ENCODE measurements around the gene FAM120B. TPM values are rescaled to one million over a fixed set of nuclear protein-coding genes. Genes with fewer than 3 reads are reported as not detected.
A peak's percentile ranks its signal among the peaks of the same experiment; 100 is the strongest.

The FAM120B gene
- total and polyA plus RNA-seq, 2 experiments from 2014 or later, result 7.2 to 16.7 TPM

DNA sequence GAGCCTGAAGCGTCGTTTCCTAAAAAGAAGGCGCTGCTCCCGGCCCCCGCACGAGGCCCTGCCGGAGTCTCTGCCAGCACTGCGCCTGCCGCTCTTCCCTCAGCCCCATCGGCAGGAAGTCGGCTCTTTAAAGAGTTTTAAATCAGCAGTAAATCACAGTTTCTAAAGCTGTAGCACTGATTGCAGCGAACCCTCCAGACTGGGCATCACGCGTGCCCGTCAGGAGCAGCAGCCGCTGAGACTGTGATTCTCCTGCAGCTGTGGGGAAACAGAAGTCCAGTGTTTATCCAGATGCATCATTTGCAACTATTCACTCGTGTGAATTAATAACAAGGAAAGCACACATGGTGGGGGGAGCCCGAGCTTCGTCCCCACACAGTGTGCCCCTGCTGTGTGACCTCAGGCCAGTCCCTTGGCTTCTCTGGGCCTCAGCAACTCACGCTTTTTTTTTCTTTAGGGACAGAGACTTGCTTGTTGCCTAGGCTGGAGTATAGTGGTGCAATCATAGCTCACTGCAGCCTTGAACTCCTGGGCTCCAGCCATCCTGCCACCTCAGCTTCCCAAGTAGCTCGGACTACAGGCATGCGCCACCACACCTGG is 44.0 kb upstream of the FAM120B start (continued):
- TF ChIP-seq, protein P1, sequence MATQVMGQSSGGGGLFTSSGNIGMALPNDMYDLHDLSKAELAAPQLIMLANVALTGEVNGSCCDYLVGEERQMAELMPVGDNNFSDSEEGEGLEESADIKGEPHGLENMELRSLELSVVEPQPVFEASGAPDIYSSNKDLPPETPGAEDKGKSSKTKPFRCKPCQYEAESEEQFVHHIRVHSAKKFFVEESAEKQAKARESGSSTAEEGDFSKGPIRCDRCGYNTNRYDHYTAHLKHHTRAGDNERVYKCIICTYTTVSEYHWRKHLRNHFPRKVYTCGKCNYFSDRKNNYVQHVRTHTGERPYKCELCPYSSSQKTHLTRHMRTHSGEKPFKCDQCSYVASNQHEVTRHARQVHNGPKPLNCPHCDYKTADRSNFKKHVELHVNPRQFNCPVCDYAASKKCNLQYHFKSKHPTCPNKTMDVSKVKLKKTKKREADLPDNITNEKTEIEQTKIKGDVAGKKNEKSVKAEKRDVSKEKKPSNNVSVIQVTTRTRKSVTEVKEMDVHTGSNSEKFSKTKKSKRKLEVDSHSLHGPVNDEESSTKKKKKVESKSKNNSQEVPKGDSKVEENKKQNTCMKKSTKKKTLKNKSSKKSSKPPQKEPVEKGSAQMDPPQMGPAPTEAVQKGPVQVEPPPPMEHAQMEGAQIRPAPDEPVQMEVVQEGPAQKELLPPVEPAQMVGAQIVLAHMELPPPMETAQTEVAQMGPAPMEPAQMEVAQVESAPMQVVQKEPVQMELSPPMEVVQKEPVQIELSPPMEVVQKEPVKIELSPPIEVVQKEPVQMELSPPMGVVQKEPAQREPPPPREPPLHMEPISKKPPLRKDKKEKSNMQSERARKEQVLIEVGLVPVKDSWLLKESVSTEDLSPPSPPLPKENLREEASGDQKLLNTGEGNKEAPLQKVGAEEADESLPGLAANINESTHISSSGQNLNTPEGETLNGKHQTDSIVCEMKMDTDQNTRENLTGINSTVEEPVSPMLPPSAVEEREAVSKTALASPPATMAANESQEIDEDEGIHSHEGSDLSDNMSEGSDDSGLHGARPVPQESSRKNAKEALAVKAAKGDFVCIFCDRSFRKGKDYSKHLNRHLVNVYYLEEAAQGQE (IDR thresholded peaks at IDR 0.05; ENCODE audit: unreplicated experiment), result no peak
- TF ChIP-seq, protein P2, sequence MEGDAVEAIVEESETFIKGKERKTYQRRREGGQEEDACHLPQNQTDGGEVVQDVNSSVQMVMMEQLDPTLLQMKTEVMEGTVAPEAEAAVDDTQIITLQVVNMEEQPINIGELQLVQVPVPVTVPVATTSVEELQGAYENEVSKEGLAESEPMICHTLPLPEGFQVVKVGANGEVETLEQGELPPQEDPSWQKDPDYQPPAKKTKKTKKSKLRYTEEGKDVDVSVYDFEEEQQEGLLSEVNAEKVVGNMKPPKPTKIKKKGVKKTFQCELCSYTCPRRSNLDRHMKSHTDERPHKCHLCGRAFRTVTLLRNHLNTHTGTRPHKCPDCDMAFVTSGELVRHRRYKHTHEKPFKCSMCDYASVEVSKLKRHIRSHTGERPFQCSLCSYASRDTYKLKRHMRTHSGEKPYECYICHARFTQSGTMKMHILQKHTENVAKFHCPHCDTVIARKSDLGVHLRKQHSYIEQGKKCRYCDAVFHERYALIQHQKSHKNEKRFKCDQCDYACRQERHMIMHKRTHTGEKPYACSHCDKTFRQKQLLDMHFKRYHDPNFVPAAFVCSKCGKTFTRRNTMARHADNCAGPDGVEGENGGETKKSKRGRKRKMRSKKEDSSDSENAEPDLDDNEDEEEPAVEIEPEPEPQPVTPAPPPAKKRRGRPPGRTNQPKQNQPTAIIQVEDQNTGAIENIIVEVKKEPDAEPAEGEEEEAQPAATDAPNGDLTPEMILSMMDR (conservative IDR thresholded peaks at IDR 0.05; ENCODE audit: low read depth in 2 of 2), result no peak
- TF ChIP-seq ZNF331 (CRISPR knock-in tag; IDR thresholded peaks at IDR 0.05; ENCODE audit: low read depth) (no peak), EZH2phosphoT487 (IDR thresholded peaks at IDR 0.05; ENCODE audit: unreplicated experiment) (no peak), POLR2AphosphoS5 (IDR thresholded peaks at IDR 0.05; ENCODE audit: low read depth) (no peak), NANOG (IDR thresholded peaks at IDR 0.05; ENCODE audit: borderline replicate concordance) (no peak), STAT1 (IDR thresholded peaks at IDR 0.05; ENCODE audit: unreplicated experiment) (no peak), JUNB (IDR thresholded peaks at IDR 0.05; ENCODE audit: unreplicated experiment) (no peak), ZNF114 (CRISPR knock-in tag; IDR thresholded peaks at IDR 0.05) (no peak)
- TF ChIP-seq, protein P3, sequence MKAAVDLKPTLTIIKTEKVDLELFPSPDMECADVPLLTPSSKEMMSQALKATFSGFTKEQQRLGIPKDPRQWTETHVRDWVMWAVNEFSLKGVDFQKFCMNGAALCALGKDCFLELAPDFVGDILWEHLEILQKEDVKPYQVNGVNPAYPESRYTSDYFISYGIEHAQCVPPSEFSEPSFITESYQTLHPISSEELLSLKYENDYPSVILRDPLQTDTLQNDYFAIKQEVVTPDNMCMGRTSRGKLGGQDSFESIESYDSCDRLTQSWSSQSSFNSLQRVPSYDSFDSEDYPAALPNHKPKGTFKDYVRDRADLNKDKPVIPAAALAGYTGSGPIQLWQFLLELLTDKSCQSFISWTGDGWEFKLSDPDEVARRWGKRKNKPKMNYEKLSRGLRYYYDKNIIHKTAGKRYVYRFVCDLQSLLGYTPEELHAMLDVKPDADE (IDR thresholded peaks at IDR 0.05), result no peak

DNA sequence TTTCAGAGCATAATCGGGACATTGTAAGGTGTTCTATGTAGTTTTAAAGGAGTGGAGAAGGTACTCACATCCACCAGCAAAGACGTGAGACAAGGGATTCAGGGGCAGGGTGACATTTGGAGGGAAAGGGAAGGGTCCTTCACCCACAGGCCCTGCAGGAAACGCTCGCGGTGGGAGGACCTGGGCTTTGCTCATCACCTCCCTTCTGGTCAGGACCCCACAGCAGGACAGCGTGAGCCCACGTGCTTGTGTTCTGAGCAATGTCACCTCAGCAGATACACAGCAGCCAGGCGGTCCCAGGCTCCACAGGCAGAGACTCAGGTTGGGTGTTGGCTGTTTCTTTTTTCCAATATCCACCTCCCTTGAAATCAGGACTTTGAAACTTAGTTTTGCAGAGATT is 43.1 kb upstream of the FAM120B start:
- DNase-seq (ENCODE audit: low spot score) (no peak), ATAC-seq (no peak)
- H3K4me1 ChIP-seq (ENCODE audit: insufficient read depth), result no peaks in the 10 kb centered on the region
- no peak overlapping the region for H3K27ac ChIP-seq (ENCODE audit: low read depth)
- H3K9me2 ChIP-seq (ENCODE audit: insufficient read depth), result no peaks in the 10 kb centered on the region
- H3K27ac Mint-ChIP-seq, result no peak overlapping the region
- H3K27me3 ChIP-seq (ENCODE audit: insufficient read depth), result no peaks in the 10 kb centered on the region
- no peak overlapping the region for H3K4me3 ChIP-seq
- peaks cover 17% of the 10 kb centered on the region for H3K4me1 Mint-ChIP-seq
- no peaks in the 10 kb centered on the region; the same call in 2 of the 3 replicates for H3K36me3 Mint-ChIP-seq (ENCODE audit: low read depth)
- H3K9me3 Mint-ChIP-seq, result no peaks in the 10 kb centered on the region; the same call in 2 of the 3 replicates
- no peaks in the 10 kb centered on the region for H3K79me2 ChIP-seq (replicated peaks; ENCODE audit: insufficient read depth)
- H3K4me3 Mint-ChIP-seq, result no peak overlapping the region
- peaks cover 12% of the 10 kb centered on the region for H3K27me3 Mint-ChIP-seq (ENCODE audit: insufficient read depth, low read depth, poor library complexity)
- 0 out of 2 replicates have a peak overlapping the region, but pooled peaks have one; percentile 18 for H2AFZ ChIP-seq
- no peaks in the 10 kb centered on the region for H3F3A ChIP-seq (replicated peaks; ENCODE audit: low read depth)
- TF ChIP-seq ZNF114 (CRISPR knock-in tag; IDR thresholded peaks at IDR 0.05) (no peak), EZH2phosphoT487 (IDR thresholded peaks at IDR 0.05; ENCODE audit: unreplicated experiment) (no peak)
- H4K20me1 ChIP-seq (replicated peaks; ENCODE audit: insufficient read depth), result no peaks in the 10 kb centered on the region
- no peaks in the 10 kb centered on the region for H3K36me3 ChIP-seq (ENCODE audit: insufficient read depth)
- no peak overlapping the region for H3K4me2 ChIP-seq

All from GM23338 (cell line).